ENCODE data around the gene CEP20.
"Not testable (repeated sequence)": the region's sequence is repeated elsewhere in the genome, so short reads cannot be mapped to it uniquely, and the experiment has no call there.

The CEP20 gene

DNA sequence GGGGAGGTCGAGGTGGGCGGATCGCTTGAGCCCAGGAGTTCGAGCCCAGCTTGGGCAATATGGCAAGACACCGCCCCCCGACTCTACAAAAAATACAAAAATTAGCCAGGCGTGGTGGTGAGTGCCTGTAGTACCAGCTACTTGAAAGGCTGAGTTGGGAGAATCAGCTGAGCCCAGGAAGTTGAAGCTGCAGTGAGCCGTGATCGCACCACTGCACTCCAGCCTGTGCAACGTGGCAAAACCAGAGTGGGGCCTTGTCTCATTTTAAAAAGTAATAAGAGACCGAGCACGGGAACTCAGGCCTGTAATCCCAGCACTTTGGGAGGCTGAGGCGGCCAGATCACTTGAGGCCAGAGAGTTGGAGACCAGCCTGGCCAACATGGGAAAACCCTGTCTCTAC lies 36.6 kb upstream of the CEP20 start:
- DNase-seq (ENCODE audit: low read depth): no peak
- TF ChIP-seq, protein P1, sequence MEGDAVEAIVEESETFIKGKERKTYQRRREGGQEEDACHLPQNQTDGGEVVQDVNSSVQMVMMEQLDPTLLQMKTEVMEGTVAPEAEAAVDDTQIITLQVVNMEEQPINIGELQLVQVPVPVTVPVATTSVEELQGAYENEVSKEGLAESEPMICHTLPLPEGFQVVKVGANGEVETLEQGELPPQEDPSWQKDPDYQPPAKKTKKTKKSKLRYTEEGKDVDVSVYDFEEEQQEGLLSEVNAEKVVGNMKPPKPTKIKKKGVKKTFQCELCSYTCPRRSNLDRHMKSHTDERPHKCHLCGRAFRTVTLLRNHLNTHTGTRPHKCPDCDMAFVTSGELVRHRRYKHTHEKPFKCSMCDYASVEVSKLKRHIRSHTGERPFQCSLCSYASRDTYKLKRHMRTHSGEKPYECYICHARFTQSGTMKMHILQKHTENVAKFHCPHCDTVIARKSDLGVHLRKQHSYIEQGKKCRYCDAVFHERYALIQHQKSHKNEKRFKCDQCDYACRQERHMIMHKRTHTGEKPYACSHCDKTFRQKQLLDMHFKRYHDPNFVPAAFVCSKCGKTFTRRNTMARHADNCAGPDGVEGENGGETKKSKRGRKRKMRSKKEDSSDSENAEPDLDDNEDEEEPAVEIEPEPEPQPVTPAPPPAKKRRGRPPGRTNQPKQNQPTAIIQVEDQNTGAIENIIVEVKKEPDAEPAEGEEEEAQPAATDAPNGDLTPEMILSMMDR (IDR thresholded peaks at IDR 0.05; ENCODE audit: low read length, missing control alignments): no peak
- no peak overlapping the region for H3K4me3 ChIP-seq (replicated peaks; ENCODE audit: low read depth, low read length)

DNA sequence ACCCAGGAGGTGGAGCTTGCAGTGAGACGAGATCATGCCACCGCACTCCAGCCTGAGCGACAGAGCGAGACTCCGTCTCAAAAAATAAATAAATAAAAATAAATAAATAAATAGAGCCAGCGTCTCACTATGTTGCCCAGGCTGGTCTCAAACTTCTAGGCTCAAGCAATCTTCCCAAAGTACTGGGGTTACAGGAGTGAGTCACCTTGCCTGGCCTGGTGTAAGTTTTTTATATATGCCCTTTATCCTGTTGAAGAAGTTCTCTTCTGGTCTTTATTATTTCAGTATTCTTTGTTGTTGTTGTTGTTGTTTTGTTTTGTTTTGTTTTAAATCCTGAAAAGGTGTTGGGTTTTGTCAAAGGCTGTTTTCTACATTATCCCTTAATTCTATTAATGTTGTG lies 30.9 kb upstream of the CEP20 start:
- no peak overlapping the region for H3K4me3 ChIP-seq (replicated peaks; ENCODE audit: low read depth, low read length)
- TF ChIP-seq, protein P1 (IDR thresholded peaks at IDR 0.05; ENCODE audit: low read length, missing control alignments): no peak
- no peak for DNase-seq (ENCODE audit: low read depth)

DNA sequence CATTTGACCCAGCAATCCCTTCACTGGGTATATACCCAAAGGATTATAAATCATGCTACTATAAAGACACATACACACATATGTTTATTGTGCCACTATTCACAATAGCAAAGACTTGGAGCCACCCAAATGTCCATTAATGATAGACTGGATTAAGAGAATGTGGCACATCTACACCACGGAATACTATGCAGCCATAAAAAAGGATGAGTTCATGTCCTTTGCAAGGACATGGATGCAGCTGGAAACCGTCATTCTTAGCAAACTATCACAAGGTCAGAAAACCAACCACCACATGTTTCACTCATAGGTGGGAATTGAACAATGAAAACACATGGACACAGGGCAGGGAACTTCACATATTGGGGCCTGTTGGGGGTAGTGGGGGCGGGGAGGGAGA lies 29.9 kb upstream of the CEP20 start:
- not testable (repeated sequence) for DNase-seq (ENCODE audit: low read depth); H3K4me3 ChIP-seq (replicated peaks; ENCODE audit: low read depth, low read length)

GRCh38 chr16:15916323-15916722 lies 27.9 kb upstream of the CEP20 start:
- H3K4me3 ChIP-seq (replicated peaks; ENCODE audit: low read depth, low read length): no peak overlapping the region
- no peak for DNase-seq (ENCODE audit: low read depth)
- TF ChIP-seq, protein P1 (IDR thresholded peaks at IDR 0.05; ENCODE audit: low read length, missing control alignments): no peak

DNA sequence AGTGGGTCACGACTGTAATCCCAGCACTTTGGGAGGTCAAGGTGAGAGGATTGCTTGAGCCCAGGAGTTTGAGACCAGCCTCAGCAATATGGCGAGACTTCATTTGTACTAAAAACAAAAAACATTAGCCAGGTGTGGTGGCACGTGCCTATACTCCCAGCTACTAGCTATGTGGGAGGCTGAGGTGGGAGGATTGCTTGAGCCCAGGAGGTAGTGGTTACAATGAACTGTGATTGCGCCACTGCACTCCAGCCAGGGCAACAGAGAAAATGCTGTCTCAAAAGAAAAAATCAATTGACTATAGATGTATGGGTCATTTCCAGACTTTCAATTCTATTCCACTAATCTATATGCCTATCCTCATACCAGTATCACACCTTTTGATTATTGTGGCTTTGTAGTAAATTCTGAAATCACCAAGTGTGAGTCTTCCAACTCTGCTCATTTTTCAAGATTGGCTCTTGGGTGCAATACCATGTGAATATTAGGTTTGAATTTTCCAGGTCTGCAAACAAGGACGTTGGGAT lies 27.2 kb upstream of the CEP20 start:
- DNase-seq (ENCODE audit: low read depth): no peak
- TF ChIP-seq, protein P1 (IDR thresholded peaks at IDR 0.05; ENCODE audit: low read length, missing control alignments): no peak
- H3K4me3 ChIP-seq (replicated peaks; ENCODE audit: low read depth, low read length): no peak overlapping the region

DNA sequence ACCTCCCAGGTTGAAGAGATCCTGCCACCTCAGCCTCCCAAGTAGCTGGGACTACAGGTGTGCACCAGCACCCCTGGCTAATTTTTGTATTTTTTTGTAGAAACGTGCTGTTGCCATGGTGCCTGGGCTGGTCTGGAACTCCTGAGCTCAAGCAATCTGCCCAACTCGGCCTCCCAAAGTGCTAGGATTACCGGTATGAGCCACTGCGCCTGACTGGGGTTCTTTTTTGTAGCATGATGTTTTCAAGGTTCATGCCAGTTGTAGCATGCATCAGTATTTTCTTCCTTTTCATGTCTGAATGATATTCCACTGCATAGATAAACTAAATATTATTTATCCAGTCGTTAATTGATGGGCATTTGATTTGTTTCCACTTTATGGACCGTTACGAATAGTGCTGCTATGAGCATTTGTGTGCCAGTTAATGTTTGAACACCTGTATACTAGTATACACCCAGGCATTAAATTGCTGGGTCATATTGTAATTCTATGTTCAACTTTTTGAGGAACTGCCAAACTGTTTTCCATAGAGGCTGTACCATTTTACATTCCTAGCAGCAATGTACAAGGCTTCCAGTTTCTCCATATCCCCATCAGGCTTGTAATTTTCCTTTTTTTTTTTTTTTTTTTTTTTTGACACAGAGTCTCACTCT lies 24.8 kb upstream of the CEP20 start:
- H3K4me3 ChIP-seq (replicated peaks; ENCODE audit: low read depth, low read length): no peak overlapping the region
- TF ChIP-seq, protein P1 (IDR thresholded peaks at IDR 0.05; ENCODE audit: low read length, missing control alignments): no peak
- no peak for DNase-seq (ENCODE audit: low read depth)

GRCh38 chr16:15911198-15911597 lies 22.8 kb upstream of the CEP20 start:
- DNase-seq (ENCODE audit: low read depth): no peak
- TF ChIP-seq, protein P1 (IDR thresholded peaks at IDR 0.05; ENCODE audit: low read length, missing control alignments): no peak
- no peak overlapping the region for H3K4me3 ChIP-seq (replicated peaks; ENCODE audit: low read depth, low read length)
